Testis (tissue), 2 donors: Measurements from ENCODE around the gene RTP4.

Experiments used
- CTCF ChIP-seq, 3 experiments: fragments of 450-650 bp in 2 of 3; fragments of 200-600 bp in 1 of 3; sonication (generic) in 1 of 3; IDR thresholded peaks; one replicate each; pipeline ENCODE4 v1.5.1; 2016 to 2019; ENCODE audit warnings: antibody characterized with exemption in 3 of 3, mild to moderate bottlenecking in 2 of 3, moderate library complexity in 1 of 3
- POLR2A ChIP-seq: fragments of 450-650 bp; IDR thresholded peaks from one replicate; pipeline ENCODE4 v1.6.1; 2017; ENCODE audit warnings: antibody characterized with exemption, mild to moderate bottlenecking, moderate library complexity

- TF ChIP-seq POLR2A (no peak), CTCF (IDR thresholded peaks at IDR 0.05) (no peak)
These were observed 42.6 kb upstream of the RTP4 start for GRCh38 chr3:187325632-187326031.
